HT1080 (cell line): Measurements from ENCODE around the gene SIPA1L3. TPM values are rescaled to one million over a fixed set of nuclear protein-coding genes. Genes with fewer than 3 reads are reported as not detected.

Experiments
- DNase-seq: peaks from one replicate; pipeline ENCODE4 v3.0.0-alpha.2; 2015; ENCODE audit warnings: low read depth
- total RNA-seq: library from RNA; depleted of rRNA; stranded (reverse); fragments of >200 nt; shearing (Covaris generic); gene quantifications from 2 replicates; pipeline ENCODE4 v1.2.3, GENCODE V29; 2014

Gene SIPA1L3
- total RNA-seq, 1 experiment from 2014 or later, result 30.2 TPM

DNA sequence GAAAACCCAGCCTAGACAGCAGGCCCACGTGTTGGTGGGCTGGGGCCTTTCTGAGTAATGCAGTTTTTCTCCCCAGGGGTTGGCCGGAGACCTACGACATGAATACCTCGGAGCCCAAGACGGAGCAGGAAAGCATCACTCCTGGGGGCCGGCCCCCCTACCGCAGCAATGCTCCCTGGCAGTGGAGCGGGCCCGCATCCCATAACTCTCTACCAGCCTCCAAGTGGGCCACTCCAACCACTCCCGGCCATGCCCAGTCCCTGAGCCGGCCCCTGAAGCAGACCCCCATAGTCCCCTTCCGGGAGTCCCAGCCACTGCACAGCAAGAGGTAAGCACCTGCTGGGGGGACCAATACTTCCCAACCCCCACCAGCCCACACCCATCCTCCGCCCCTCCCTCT, 234.1 kb downstream of the SIPA1L3 start:
- DNase-seq, result no peak

DNA sequence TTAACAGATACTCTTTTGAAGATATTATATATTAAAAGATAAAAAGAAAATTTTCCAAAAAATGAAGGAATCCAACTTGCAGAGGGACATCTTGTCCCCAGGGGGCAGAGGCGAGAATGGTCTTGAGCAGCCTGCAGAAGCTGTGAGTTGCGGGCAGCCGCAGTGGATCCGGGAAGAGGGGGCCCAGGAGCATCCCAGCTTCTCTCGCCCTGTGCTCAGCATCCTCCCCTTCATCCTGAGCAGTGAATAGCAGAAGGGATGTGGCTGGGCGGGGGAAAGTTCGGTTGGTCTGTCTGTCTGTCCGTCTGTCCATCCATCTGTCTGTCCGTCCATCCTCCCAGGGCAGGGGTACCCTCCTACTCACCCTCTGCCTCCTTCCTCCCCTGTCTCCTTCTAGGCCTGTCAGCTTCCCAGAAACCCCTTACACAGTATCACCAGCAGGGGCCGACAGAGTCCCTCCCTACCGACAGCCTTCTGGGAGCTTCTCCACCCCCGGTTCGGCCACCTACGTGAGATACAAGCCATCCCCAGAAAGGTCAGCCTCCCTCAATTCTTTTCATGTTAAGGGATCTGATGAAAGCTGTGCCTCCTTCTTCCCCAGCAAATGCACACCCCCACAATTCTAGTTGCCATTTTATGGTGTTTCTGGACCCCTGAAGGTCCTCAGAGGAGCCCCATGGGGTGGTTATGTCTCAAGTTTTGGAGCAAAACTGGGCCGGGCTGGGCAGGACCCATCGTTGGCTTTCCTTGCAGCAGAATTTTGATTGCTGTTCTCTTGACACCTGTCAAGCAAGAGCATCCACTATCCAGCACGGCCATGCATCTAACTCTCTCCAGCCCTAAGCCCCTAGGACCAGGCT, 235.4 kb downstream of the SIPA1L3 start:
- DNase-seq, result peak; percentile 36

DNA sequence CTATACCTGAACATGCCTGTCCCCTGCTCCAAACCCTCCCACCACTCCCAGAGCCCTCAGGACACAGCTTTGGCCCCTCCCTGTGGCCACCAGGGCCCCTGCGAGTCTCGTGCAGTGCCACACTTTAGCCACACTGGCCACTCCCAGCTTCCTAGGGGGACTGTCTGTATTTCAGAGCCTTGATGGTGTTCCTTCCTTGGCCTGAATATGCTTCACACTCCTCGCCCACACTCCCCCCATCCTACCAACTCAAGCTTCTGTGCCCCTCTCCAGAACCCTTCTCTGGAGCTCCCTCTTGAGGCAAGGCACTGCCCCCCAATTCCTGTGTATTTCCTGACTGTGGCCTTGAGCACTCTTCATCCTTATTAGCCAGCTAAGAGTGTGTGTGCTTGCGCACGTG, 236.8 kb downstream of the SIPA1L3 start:
- DNase-seq, result no peak

DNA sequence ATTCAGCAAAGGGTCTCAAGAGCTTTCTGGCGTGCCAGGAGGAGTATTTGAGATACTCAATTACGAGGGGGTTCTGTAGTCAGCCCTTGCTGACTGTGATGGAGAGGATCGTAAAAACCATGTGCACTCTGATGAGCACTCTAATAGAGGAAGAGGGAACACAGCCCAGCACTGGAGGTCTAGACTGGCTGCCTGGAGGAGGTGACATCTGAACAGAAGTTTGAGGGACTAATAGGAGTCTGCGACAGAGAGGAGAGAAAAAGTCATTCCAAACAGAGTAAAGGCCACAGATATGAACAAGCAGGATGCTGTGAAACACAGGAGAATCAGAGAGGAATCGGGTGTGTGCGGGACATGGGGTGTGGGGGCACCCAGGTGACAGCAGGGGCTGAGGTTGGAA, 237.7 kb downstream of the SIPA1L3 start:
- DNase-seq, result no peak

DNA sequence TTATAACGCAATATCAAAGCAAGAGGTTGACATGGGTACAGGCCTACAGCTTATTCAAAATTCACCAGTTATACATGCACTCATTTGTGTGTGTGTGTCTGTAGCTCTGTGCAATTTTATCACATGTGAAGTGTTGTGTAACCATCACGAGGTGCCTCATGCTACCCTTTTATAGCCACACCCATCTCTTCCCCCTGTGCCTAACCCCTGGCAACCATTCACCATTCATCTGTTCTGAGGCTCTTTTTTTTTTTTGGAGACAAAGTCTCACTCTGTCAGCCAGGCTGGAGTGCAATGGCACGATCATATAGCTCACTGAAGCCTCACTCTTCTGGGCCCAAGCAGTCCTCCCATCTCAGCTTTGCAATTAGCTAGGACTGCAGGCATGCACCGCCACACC, 238.6 kb downstream of the SIPA1L3 start:
- no peak for DNase-seq

DNA sequence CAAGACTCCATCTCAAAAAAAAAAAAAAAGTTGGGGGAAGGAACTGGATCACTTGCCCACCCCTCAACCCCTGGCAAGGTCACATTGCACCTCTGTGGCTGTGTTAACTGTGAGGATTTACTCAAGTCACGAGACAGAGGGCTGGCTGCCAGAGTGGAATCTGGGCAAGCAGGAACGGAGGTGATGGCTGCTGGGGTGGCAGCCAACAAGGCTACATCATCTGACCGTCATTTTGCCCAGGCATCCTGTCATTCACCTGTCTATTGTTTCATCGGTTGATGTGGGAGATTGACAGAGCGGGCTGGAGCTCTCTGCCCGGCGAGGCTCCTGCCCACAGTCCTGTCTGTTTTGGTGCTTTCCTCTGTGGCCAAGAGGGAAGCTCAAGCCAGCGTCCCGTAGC, 241.3 kb downstream of the SIPA1L3 start:
- DNase-seq, result no peak

DNA sequence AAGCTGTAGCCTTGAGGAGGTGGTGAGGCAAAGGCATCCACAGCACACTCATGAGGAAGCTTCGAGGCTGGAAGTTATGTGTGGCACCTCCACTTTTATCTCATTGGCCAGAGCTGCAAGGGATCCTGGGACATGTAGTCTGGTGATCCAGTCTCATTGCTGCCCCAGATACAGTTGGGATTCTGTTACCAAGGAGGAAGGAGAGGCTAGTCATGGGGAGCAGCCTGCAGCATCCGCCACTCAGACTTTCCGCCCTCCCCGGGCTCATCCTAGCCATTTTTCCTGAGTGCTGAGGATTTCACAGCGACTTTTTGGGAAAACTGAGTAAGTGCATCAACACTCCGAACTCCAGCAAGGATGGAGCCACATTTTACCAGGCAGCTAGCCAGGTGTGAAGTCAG, 242.7 kb downstream of the SIPA1L3 start:
- no peak for DNase-seq

DNA sequence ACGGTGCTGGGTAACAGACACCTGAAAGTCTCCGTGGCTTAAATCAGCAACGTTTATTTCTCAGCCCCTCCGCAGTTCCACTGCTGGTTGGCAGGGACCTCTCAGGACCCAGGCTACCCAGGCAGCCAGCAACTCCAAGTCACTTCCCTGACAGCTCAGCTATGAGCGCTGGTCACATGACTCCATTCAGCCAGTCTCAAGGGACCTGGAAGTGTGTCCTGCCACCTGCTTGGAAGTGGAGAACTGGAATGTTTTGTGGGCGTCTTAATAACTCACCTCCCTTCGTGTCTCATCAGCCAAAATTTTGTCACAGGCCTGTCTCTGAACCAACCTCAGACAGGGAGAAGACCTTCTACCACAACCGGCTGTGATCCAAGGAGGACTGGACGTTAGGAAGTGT, 244.2 kb downstream of the SIPA1L3 start:
- no peak for DNase-seq

DNA sequence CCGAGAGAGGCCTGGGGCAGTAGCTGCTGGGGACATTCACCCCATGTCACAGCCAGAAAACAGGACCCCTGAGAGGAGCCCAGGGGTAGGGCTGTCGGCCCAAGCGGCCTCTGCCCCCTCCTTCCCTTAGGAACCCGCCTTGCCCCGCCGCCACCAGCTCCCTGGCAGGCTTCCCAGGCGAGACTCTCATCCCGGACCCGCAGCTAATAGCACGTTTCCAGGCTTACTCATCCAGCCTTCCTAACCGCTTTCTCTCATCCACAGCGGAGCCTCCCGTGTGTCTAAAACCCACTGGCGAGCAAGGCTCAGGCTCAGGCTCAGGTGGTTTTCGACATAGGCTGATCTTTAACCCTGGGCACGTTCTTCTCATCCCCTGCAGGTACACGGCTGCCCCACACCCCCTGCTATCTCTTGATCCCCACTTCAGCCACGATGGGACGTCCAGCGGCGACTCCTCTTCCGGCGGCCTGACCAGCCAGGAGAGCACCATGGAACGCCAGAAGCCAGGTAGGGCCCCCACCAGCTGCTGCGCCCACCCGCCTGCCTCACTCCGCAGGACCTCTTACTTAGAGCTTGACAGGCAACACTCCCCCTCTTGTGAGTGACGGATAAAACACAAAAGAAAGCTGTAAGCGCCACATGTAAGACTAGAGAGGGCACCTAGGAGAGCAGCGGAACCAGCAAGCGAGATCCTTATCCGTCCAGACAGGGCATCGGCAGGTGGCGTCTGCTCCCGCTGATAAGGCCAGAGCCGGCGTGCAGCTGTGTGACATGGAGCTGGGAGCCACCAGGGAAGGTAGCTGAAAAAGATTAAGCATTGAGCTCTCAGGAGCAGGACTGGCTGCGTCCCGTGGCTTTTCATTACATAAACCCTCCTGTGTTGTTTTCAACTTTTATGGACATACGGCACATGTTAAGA, 245.7 kb downstream of the SIPA1L3 start:
- DNase-seq, result peak; percentile 78

DNA sequence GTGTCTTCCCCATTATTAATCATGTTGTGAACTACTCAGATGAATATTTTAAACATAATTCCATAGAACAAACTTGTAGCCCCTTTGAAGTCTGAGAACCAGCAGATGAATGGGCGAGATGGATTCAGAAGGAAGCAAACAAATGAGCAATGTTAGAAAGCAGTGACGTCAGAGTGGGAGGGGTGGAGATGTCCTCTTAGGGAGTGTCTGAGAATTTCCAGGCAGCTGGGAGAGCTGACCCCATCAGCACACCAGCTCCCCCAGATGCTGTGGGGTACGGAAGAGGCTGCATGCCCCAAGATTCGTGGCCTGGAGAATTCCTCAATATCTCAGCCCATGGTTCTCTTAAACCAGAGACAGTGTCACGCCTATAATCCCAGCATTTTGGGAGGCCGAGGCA, 248.4 kb downstream of the SIPA1L3 start:
- no peak for DNase-seq

DNA sequence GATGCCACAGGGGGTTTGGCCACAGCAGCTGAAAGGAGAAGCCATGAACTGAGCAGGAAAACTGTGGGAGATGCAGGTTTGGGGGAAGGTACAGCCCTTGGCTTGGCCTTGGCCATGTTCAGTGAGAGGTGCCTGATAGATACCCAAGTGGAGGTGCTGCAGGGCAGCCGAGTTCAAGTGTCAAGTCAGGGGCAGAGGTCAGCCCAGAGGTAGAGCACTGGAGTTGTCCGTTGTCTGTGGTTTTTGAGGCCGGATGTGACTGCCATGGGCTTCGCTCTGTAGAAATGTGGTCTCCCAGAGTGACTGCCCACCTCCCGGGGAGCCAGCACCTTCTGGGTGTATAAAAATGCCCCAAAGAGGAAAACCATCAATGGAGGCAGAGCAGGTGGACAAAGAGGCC, 251.7 kb downstream of the SIPA1L3 start:
- DNase-seq, result no peak

DNA sequence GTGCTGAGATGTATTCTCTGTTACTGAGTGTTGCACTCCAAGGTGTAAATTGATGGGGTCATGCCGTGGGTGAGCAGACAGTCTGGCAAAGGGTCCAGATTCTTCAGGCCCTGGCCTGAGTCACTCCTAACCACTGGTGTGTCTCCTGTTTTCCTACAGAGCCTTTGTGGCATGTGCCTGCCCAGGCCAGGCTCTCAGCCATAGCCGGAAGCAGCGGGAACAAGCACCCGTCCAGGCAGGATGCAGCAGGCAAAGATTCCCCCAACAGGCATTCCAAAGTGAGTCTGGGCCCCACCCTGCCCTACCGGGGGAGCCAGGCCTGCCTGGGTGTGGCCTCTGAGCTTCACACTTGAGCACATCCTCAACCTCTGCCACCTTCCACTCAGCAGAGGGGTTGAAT, 255.1 kb downstream of the SIPA1L3 start:
- no peak for DNase-seq

DNA sequence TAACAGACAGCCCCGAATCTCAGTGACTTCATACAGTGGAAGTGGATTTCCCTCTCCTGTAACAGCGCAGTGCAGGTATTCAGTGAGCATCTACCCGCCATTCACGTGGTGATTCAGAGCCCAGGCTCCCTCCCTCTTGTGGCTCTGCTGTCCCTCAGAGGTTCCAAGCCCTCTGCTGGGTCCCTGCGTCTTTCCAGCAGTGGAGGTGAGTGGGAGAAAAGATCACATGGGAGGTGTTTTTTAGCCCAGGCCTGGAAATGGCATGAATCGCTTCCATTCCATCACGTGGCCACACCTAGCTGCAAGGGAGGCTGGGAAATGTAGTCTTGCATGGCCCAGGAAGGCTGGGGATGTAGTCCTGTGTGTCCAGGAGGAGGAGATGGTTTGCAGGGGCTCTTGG, 255.6 kb downstream of the SIPA1L3 start:
- DNase-seq, result no peak

DNA sequence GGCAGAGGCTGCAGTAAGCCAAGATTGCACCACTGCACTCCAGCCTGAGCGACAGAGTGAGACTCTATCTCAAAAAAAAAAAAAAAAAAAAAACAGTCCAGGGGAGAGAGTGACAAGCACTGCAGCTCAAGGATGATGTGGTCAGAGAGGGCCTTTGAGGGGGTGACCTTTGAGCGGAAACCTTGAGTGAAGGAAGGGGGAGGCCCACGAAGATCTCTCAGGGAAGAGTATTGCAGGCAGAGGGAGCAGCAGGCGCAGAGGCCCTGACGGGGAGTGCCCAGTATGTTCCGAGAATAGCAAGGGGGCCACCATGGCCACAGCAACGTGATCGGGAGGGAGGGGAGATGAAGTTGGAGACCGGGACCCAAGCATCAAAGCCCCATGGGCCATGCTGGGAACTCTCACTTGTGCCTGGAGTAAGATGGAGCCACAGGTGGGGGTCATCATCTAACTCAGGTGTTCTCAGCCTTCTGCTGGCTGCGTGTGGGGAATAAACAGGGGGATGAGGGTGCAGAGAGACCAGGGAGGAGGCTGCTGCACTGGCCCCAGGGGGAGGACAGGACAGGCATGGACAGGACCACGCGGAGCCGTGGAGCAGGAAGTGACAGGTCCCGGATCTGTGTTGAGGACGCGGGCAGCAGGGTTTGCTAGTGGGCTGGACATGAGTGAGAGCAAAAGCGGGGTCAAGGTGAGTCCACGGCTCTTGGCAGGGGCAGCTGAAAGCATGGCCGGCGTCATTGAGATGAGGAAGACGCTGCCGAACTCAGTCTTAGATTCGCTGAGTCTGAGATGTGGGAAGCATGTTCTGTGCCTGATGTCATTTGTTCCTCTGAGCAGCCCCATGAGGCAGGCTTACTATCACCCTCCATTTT, 256.6 kb downstream of the SIPA1L3 start:
- no peak for DNase-seq

DNA sequence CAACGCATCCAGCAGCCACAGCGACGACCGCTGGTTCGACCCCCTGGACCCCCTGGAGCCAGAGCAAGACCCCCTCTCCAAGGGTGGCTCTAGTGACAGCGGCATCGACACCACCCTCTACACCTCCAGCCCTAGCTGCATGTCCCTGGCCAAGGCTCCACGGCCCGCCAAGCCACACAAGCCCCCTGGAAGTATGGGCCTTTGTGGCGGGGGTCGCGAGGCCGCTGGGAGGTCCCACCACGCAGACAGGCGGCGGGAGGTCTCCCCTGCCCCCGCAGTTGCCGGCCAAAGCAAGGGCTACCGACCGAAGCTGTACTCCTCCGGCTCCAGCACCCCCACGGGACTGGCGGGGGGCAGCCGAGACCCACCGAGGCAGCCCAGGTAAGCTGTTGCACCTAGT, 257.5 kb downstream of the SIPA1L3 start:
- no peak for DNase-seq

DNA sequence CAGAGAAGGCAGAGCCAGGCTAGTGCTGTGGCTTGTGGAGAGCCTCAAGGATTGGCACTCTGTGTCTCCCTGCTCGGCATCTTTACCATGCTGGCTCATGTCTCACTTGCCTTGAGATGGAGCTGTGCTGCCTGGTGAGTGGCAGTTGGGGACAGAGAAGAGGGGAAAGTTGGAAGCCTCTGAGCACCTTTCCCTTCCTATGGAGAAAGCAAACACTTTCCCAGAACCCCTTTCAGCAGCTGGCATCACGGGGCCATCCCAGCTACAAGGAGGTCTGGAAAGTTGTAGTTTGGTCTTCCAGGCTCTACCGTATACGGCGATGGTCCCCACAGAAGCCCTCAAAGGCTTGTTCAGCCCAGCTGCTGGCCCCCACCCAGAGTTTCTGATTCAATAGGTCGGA, 258.3 kb downstream of the SIPA1L3 start:
- no peak for DNase-seq

DNA sequence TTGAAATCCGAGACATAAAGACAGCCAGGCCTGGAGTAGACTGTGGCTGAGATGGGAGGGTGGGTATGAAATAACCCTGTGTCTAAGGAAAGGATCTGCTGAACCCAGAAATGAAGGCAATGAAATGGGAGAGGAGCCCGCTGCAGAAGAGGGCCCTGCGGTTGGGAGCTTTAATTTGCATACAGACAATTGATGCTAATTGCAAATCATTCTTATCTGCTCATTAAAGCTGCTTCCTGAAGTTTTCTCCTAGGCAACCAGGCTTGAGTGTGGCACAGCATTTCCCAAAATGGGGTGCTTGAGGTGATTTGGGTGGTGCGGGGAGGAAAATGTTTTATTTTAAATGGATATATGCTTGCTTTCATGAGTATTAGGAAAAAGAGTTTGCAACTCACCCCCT, 261.6 kb downstream of the SIPA1L3 start:
- no peak for DNase-seq

DNA sequence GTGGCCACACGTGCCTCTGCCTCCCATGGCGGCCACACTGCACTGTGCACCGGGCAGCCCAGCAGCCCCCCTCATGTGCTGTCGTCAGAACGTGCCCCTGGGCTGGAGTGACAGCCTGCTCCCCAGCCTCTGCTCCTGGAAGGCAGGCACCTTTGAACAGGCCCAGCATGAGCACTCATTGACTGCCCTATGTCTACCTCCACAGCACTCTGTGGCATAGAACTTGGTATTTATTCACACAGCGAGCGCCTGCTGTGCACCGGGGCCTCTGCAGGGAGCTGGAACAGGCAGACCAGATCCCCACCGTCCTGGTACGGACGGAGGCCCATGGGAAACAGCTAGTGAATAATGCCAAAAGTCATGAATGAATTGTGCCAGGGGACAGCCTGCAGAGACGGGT, 263.3 kb downstream of the SIPA1L3 start:
- no peak for DNase-seq

DNA sequence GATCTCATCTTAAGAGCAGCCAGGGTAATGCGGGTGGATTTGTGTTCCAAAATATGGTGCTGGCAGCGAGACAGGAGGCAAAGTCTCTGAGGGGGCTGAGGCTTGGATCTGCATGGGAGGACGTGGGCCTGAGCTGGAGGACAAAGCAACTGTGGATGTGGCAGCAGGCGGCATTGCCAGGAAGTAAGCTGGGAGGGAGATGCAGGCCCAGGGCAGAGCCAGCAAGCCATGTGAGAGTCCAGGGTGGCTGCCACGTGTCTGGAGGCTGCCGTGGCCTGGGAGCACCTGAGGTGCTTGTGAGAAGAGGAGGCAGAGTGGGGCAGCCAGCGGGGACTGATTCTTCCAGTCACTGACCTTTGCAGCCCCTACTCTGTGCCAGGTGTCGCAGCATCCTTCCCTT, 265.0 kb downstream of the SIPA1L3 start:
- DNase-seq, result no peak

DNA sequence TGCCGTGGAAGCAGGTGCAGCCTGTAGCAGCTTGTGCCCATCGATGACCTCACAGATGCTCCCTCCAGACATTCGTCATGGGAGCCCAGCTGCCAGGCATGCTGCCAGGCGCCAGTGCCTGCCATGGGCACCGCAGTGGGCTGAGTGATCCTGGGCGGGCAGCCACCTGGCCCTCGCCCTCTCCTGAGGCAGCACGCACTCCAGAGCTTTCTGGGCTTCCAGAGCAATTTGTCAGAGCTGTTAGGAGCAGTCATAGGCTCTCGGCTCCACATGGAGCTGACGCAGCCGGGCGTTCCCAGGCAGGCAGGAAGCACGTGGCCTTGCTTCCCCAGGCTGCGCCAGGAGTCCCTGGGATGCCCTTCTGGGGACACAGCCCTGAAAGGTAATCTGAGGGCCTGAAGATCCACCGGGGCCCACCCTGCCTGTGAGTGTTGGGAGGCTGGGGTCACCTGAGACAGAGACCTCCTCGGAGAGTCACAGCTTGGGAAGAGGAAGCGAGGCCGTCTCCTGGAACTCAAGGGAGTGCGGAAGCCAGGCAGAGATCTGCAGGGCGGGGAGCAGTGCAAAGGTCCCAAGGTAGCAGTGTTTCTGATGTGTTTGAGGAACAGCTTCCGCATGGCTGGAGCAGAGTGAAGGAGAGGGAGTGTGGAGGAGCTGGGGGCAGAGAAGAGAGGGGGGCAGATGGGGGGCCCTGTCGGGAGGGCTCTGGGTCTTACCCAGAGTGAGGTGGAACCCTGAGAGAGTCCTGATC, 266.5 kb downstream of the SIPA1L3 start:
- DNase-seq, result no peak

DNA sequence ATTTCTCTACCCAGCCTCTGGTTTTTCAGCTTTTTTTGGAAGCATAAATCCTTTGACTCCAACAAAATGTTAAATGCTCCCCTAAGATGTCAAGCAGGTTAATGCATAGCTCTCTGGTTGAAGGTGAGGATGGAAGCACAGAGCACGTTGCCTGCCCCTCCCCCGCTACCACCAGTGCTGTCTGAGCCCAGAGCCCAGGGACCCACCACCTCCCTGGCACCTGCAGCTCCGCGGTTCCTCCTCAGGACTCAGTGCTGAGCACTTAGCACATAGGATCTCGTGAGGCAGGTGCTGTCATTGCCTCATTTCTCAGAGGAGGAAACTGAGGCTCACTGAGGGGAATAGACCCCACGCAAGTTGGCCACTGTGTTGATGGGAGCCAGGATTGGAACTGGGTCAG, 268.4 kb downstream of the SIPA1L3 start:
- no peak for DNase-seq
